GM18867 (cell line): ENCODE results near the gene SFXN5.

Experiments used
- ATAC-seq: cut with Tn5 transposase; IDR thresholded peaks from one replicate; pipeline ENCODE4 v1.9.1; 2021; ENCODE audit warnings: mild to moderate bottlenecking, moderate library complexity; ENCODE audit not compliant: unreplicated experiment

The SFXN5 gene

GRCh38 chr2:72927619-72928550, 143.6 kb downstream of the SFXN5 start:
- ATAC-seq, result no peak

DNA sequence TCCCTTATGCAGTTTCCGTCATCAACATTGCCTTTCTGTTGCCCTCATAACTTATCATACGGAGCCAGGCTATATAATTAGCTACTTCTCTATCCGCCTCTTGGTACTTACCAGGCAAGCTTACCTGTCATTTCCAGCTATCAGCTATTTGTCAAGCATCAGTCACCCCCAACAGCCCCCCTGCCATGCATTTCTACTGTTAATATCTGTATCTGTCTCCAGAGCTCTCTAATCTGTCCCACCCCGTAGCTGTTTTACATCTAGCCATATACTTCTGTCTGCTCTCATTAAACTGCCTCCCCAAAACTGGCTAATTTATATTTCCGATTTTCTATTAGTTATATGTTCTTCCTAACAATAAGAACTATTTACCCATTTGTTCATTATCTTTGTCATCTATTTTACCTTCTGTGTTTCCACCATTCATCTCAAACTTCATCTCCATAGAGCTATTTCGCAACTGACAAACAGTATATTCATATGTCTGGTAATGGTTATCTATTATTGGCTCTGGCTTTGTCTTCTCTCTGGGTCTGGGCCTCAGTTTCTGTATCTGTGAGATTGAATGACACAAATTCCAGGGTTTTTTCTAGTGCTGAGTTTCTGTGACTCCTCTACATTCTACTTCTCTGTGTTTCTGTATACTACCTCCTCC, 144.6 kb downstream of the SFXN5 start:
- ATAC-seq, result no peak

DNA sequence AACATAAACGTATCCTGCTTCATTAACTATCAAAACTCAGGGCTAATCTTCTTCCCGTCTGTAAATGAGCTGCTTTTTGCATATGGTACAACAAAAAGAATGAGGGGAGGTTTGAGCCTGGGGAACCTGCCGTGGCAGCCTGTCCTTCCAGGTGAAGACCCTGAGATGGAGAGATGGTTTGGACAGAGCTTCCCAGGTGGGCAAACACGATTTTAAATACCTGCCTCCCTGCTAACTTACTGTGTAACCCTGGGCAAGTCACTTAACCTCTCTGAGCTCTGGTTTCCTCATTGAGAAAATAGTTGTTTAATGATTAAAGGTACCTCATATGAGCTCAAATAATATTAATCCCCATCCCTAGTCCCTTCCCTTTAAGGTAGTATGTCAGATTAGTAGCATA, 145.1 kb downstream of the SFXN5 start:
- no peak for ATAC-seq

DNA sequence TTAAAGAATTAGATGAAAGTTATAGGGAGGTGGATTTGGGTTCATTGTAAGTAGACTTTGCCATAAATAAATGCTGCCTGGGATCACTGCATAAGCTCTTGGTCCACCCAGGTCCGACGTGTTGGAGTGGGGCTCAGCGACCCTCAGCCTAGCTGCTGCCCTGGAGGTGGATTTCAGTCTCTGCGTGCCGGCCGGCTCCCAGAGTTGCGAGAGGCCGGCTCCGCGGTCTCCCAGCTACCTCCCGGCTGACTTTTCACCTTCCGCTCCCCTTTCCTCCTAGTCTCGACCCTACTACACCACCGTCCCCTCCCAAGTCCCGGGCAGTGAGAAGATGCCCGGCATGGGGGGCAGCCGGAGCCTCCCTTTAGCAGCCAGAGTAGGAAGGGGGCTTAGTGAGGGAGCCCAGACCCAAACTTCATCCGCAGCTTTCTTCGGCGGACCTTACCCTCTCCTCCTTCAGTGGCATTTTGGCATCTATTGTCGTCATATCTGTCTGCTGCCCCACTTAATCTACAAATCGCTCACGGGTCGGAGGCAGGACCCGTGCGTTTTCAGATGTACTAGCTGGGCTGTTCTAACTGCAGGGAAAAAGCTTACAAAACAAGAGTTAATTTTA, 146.1 kb downstream of the SFXN5 start:
- no peak for ATAC-seq

GRCh38 chr2:72924353-72925240, 146.9 kb downstream of the SFXN5 start:
- ATAC-seq, result no peak

GRCh38 chr2:72923833-72924352, 147.6 kb downstream of the SFXN5 start:
- no peak for ATAC-seq

- ATAC-seq, result no peak
These were observed 149.7 kb downstream of the SFXN5 start for GRCh38 chr2:72921853-72922252.

- ATAC-seq, result no peak
These were observed 150.2 kb downstream of the SFXN5 start for GRCh38 chr2:72921088-72921851.

GRCh38 chr2:72920318-72921087, 151.0 kb downstream of the SFXN5 start:
- ATAC-seq, result no peak

GRCh38 chr2:72919414-72920317, 151.8 kb downstream of the SFXN5 start:
- ATAC-seq, result no peak

DNA sequence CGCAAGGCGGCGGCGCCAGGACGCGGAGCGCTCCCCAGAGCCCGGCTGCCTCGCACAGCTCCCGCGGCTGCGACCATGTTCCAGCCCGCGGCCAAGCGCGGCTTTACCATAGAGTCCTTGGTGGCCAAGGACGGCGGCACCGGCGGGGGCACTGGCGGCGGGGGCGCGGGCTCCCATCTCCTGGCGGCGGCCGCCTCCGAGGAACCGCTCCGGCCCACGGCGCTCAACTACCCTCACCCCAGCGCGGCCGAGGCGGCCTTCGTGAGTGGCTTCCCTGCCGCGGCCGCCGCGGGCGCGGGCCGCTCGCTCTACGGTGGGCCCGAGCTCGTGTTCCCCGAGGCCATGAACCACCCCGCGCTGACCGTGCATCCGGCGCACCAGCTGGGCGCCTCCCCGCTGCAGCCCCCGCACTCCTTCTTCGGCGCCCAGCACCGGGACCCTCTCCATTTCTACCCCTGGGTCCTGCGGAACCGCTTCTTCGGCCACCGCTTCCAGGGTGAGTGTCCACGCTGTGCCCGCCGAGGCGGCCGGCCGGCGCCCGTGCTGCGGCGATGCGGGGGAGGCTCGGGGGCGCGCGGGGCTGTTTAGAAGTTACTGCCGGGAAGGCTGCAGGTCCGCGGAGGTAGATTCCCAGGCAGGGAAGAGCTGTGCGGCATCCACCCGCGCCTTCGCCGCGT, 153.5 kb downstream of the SFXN5 start:
- no peak for ATAC-seq

GRCh38 chr2:72917138-72917876, 154.2 kb downstream of the SFXN5 start, which contains the start of gene EMX1:
TSS of gene EMX1 (plus strand) at chr2:72917519. CDS start at chr2:72917853, 334 bp downstream.
- peak; percentile 57 for ATAC-seq

GRCh38 chr2:72916743-72917137, 154.8 kb downstream of the SFXN5 start:
- ATAC-seq, result peak; percentile 2

GRCh38 chr2:72915907-72916742, 155.4 kb downstream of the SFXN5 start:
- ATAC-seq, result peak; percentile 68

DNA sequence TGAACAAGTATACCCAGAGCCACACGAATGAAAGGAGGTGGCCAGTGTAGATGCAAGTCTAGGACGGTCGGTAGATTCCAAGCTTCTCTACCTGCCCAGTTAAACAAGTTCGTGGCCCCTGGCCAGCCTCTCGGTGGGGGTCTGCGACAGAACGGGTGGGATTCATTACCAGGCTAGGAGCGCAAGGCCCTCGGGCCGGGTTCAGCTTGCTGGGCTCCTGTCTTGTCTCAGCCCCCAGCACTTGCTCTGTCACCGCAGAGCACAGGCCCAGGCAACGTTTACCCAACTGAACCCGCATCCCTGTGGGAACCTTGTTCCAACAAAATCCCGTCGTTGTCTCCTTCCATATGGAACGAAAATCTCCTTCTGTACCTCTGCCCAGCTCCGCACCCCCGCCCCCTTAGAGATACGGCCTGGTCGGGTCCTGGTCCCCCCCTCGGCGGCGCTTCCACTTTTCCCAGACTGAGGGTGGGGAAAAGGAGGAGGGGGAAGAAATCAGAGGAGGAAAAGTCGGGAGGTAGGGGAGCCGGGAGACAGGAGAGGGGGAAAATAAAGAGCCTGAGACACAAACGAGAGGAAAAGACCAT, 156.1 kb downstream of the SFXN5 start:
- no peak for ATAC-seq
